ENCODE results near the gene CFTR. TPM values are rescaled to one million over a fixed set of nuclear protein-coding genes. Genes with fewer than 3 reads are reported as not detected.

Gene CFTR
- total and polyA plus RNA-seq, 4 experiments from 2014 or later, result not detected

- Histone ChIP-seq H3K4me3 (ENCODE audit: low read length in 2 of 2) (no peak overlapping the region), H3K36me3 (ENCODE audit: insufficient read depth, low read length) (no peaks in the 10 kb centered on the region), H3K9me3 (ENCODE audit: control insufficient read depth in 1 of 2, low read length in 2 of 2) (no peaks in the 10 kb centered on the region), H3K27ac (ENCODE audit: low read depth, low read length) (no peak overlapping the region), H3K27me3 (ENCODE audit: insufficient read depth, low read length) (no peaks in the 10 kb centered on the region), H3K4me1 (ENCODE audit: insufficient read depth, low read length) (no peaks in the 10 kb centered on the region)
- intact Hi-C loops (cut with micrococcal nuclease), result no loop called here
- Mint-ChIP-seq H3K4me3 (no peak overlapping the region), H3K4me1 (no peaks in the 10 kb centered on the region), H3K36me3 (no peaks in the 10 kb centered on the region), H3K9me3 (peaks cover 0 to 4% (median under 1%) of the 10 kb centered on the region in 8 donors), H3K27ac (no peak overlapping the region), H3K27me3 (no peaks in the 10 kb centered on the region)
- CTCF ChIA-PET (ENCODE audit: partially characterized antibody), result no interaction called here
- DNase-seq, result no peak
- POLR2A ChIA-PET (ENCODE audit: partially characterized antibody), result no interaction called here
Measured at GRCh38 chr7:117630907-117631564, 151.2 kb downstream of the CFTR start.

- intact Hi-C loops (cut with micrococcal nuclease), result no loop called here
- Mint-ChIP-seq H3K27ac (no peak overlapping the region), H3K4me3 (no peak overlapping the region), H3K4me1 (no peaks in the 10 kb centered on the region), H3K36me3 (no peaks in the 10 kb centered on the region), H3K27me3 (no peaks in the 10 kb centered on the region), H3K9me3 (peaks cover 0 to 4% (median under 1%) of the 10 kb centered on the region in 8 donors)
- CTCF ChIA-PET (ENCODE audit: partially characterized antibody), result no interaction called here
- POLR2A ChIA-PET (ENCODE audit: partially characterized antibody), result no interaction called here
- H3K4me1 ChIP-seq (ENCODE audit: insufficient read depth, low read length), result no peaks in the 10 kb centered on the region
- no peaks in the 10 kb centered on the region for H3K9me3 ChIP-seq (ENCODE audit: control insufficient read depth in 1 of 2, low read length in 2 of 2)
- no peaks in the 10 kb centered on the region for H3K36me3 ChIP-seq (ENCODE audit: insufficient read depth, low read length)
- no peaks in the 10 kb centered on the region for H3K27me3 ChIP-seq (ENCODE audit: insufficient read depth, low read length)
- no peak for DNase-seq
- H3K4me3 ChIP-seq (ENCODE audit: low read length in 2 of 2), result no peak overlapping the region
- no peak overlapping the region for H3K27ac ChIP-seq (ENCODE audit: low read depth, low read length)
Measured at GRCh38 chr7:117631652-117632051, 151.8 kb downstream of the CFTR start.

GRCh38 chr7:117637937-117638336, 158.1 kb downstream of the CFTR start:
- H3K27ac ChIP-seq (ENCODE audit: low read depth, low read length), result no peak overlapping the region
- Mint-ChIP-seq H3K36me3 (no peaks in the 10 kb centered on the region), H3K4me3 (no peak overlapping the region), H3K4me1 (no peaks in the 10 kb centered on the region), H3K27me3 (no peaks in the 10 kb centered on the region), H3K9me3 (peaks cover 0 to 3% (median 0%) of the 10 kb centered on the region in 8 donors), H3K27ac (no peak overlapping the region)
- ChIA-PET CTCF (ENCODE audit: partially characterized antibody) (no interaction called here), POLR2A (ENCODE audit: partially characterized antibody) (no interaction called here)
- intact Hi-C loops (cut with micrococcal nuclease), result no loop called here
- no peak overlapping the region for H3K4me3 ChIP-seq (ENCODE audit: low read length in 2 of 2)
- no peaks in the 10 kb centered on the region for H3K36me3 ChIP-seq (ENCODE audit: insufficient read depth, low read length)
- no peaks in the 10 kb centered on the region for H3K27me3 ChIP-seq (ENCODE audit: insufficient read depth, low read length)
- no peak for DNase-seq
- H3K4me1 ChIP-seq (ENCODE audit: insufficient read depth, low read length), result no peaks in the 10 kb centered on the region
- no peaks in the 10 kb centered on the region for H3K9me3 ChIP-seq (ENCODE audit: control insufficient read depth in 1 of 2, low read length in 2 of 2)

GRCh38 chr7:117639966-117640365, 160.1 kb downstream of the CFTR start:
- H3K4me3 ChIP-seq (ENCODE audit: low read length in 2 of 2), result no peak overlapping the region
- Mint-ChIP-seq H3K27ac (no peak overlapping the region), H3K4me1 (no peaks in the 10 kb centered on the region), H3K36me3 (no peaks in the 10 kb centered on the region), H3K27me3 (no peaks in the 10 kb centered on the region), H3K9me3 (peaks cover 0 to 4% (median 0%) of the 10 kb centered on the region in 8 donors), H3K4me3 (no peak overlapping the region)
- no peak for DNase-seq
- no peaks in the 10 kb centered on the region for H3K27me3 ChIP-seq (ENCODE audit: insufficient read depth, low read length)
- CTCF ChIA-PET (ENCODE audit: partially characterized antibody), result no interaction called here
- intact Hi-C loops (cut with micrococcal nuclease), result no loop called here
- no peak overlapping the region for H3K27ac ChIP-seq (ENCODE audit: low read depth, low read length)
- H3K4me1 ChIP-seq (ENCODE audit: insufficient read depth, low read length), result no peaks in the 10 kb centered on the region
- no peaks in the 10 kb centered on the region for H3K36me3 ChIP-seq (ENCODE audit: insufficient read depth, low read length)
- POLR2A ChIA-PET (ENCODE audit: partially characterized antibody), result no interaction called here
- H3K9me3 ChIP-seq (ENCODE audit: control insufficient read depth in 1 of 2, low read length in 2 of 2), result no peaks in the 10 kb centered on the region

- Histone ChIP-seq H3K9me3 (ENCODE audit: control insufficient read depth in 1 of 2, low read length in 2 of 2) (no peaks in the 10 kb centered on the region), H3K27me3 (ENCODE audit: insufficient read depth, low read length) (no peaks in the 10 kb centered on the region), H3K36me3 (ENCODE audit: insufficient read depth, low read length) (no peaks in the 10 kb centered on the region), H3K4me1 (ENCODE audit: insufficient read depth, low read length) (no peaks in the 10 kb centered on the region), H3K27ac (ENCODE audit: low read depth, low read length) (no peak overlapping the region), H3K4me3 (ENCODE audit: low read length in 2 of 2) (no peak overlapping the region)
- intact Hi-C loops (cut with micrococcal nuclease), result no loop called here
- DNase-seq, result no peak
- Mint-ChIP-seq H3K27me3 (no peaks in the 10 kb centered on the region), H3K4me1 (no peaks in the 10 kb centered on the region), H3K27ac (no peak overlapping the region), H3K9me3 (peaks cover 0 to 4% (median 0%) of the 10 kb centered on the region in 8 donors), H3K4me3 (no peak overlapping the region), H3K36me3 (no peaks in the 10 kb centered on the region)
- ChIA-PET POLR2A (ENCODE audit: partially characterized antibody) (no interaction called here), CTCF (ENCODE audit: partially characterized antibody) (no interaction called here)
Measured at GRCh38 chr7:117640465-117640864, 160.6 kb downstream of the CFTR start.

GRCh38 chr7:117645481-117646165, 165.8 kb downstream of the CFTR start:
- peaks cover 0 to 7% (median 0%) of the 10 kb centered on the region in 8 donors for H3K9me3 Mint-ChIP-seq
- no peaks in the 10 kb centered on the region for H3K4me1 Mint-ChIP-seq
- H3K27me3 Mint-ChIP-seq, result no peaks in the 10 kb centered on the region
- DNase-seq, result no peak
- Histone ChIP-seq H3K4me3 (ENCODE audit: low read length in 2 of 2) (no peak overlapping the region), H3K4me1 (ENCODE audit: insufficient read depth, low read length) (no peaks in the 10 kb centered on the region), H3K27me3 (ENCODE audit: insufficient read depth, low read length) (no peaks in the 10 kb centered on the region), H3K27ac (ENCODE audit: low read depth, low read length) (no peak overlapping the region), H3K9me3 (ENCODE audit: control insufficient read depth in 1 of 2, low read length in 2 of 2) (no peaks in the 10 kb centered on the region), H3K36me3 (ENCODE audit: insufficient read depth, low read length) (no peaks in the 10 kb centered on the region)
- no peak overlapping the region for H3K27ac Mint-ChIP-seq
- H3K4me3 Mint-ChIP-seq, result no peak overlapping the region
- intact Hi-C loops (cut with micrococcal nuclease), result no loop called here
- ChIA-PET POLR2A (ENCODE audit: partially characterized antibody) (no interaction called here), CTCF (ENCODE audit: partially characterized antibody) (no interaction called here)
- no peaks in the 10 kb centered on the region for H3K36me3 Mint-ChIP-seq

GRCh38 chr7:117648203-117648866, 168.5 kb downstream of the CFTR start:
- no peak overlapping the region for H3K27ac Mint-ChIP-seq
- CTCF ChIA-PET (ENCODE audit: partially characterized antibody), result no interaction called here
- intact Hi-C loops (cut with micrococcal nuclease), result no loop called here

More at GRCh38 chr7:117648203-117648866, 168.5 kb downstream of the CFTR start:
- no peaks in the 10 kb centered on the region for H3K4me1 ChIP-seq (ENCODE audit: insufficient read depth, low read length)
- no peak for DNase-seq
- H3K36me3 ChIP-seq (ENCODE audit: insufficient read depth, low read length), result no peaks in the 10 kb centered on the region
- H3K4me3 ChIP-seq (ENCODE audit: low read length in 2 of 2), result no peak overlapping the region
- no peaks in the 10 kb centered on the region for H3K27me3 ChIP-seq (ENCODE audit: insufficient read depth, low read length)
- Mint-ChIP-seq H3K36me3 (no peaks in the 10 kb centered on the region), H3K9me3 (peaks cover 0 to 7% (median 0%) of the 10 kb centered on the region in 8 donors), H3K4me1 (no peaks in the 10 kb centered on the region), H3K27me3 (no peaks in the 10 kb centered on the region), H3K4me3 (no peak overlapping the region)
- no peak overlapping the region for H3K27ac ChIP-seq (ENCODE audit: low read depth, low read length)
- POLR2A ChIA-PET (ENCODE audit: partially characterized antibody), result no interaction called here
- no peaks in the 10 kb centered on the region for H3K9me3 ChIP-seq (ENCODE audit: control insufficient read depth in 1 of 2, low read length in 2 of 2)
